ENCODE data around the gene ACTL9. TPM values are rescaled to one million over a fixed set of nuclear protein-coding genes. Genes with fewer than 3 reads are reported as not detected.

Gene ACTL9
- polyA plus RNA-seq, 1 experiment, result not detected

DNA sequence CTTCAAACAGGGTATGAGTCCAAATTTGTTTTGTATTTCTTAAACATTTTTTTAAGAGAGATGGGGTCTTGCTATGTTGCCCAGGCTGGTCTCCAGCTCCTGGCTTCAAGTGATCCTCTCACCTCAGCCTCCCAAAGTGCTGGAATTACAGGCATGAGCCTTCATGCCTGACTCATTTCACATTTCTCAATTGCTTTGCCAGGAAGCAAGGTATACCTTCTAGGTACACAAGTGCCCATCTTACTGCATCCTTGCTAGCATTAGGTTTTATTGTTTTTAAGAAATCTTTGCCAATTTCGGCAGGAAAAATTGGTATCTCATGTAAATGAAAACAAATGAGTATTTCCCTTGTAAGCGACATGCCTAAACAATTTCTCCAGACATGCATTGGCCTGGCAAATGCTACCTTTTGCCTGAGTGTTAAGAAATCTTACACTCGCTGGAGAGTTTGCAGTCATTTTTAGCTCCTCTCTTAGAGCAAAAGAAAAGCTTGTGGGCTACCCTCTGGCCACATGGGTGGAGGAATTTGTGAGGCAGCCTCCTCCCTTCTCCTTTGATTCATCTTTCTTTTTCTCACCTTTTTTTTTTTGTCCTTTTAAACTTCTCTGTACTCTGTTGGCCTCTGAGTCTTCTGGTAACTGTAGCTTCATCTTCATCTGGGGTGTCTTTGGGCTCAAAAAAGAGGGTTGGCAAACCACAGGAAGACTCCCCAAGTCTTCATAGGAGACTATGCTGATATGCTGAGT is 33.0 kb downstream of the ACTL9 start:
- POLR2A ChIA-PET, result no interaction called here
- TF ChIP-seq, protein P1, sequence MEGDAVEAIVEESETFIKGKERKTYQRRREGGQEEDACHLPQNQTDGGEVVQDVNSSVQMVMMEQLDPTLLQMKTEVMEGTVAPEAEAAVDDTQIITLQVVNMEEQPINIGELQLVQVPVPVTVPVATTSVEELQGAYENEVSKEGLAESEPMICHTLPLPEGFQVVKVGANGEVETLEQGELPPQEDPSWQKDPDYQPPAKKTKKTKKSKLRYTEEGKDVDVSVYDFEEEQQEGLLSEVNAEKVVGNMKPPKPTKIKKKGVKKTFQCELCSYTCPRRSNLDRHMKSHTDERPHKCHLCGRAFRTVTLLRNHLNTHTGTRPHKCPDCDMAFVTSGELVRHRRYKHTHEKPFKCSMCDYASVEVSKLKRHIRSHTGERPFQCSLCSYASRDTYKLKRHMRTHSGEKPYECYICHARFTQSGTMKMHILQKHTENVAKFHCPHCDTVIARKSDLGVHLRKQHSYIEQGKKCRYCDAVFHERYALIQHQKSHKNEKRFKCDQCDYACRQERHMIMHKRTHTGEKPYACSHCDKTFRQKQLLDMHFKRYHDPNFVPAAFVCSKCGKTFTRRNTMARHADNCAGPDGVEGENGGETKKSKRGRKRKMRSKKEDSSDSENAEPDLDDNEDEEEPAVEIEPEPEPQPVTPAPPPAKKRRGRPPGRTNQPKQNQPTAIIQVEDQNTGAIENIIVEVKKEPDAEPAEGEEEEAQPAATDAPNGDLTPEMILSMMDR (IDR thresholded peaks at IDR 0.05; ENCODE audit: insufficient read depth, low read depth, low read length), result no peak

DNA sequence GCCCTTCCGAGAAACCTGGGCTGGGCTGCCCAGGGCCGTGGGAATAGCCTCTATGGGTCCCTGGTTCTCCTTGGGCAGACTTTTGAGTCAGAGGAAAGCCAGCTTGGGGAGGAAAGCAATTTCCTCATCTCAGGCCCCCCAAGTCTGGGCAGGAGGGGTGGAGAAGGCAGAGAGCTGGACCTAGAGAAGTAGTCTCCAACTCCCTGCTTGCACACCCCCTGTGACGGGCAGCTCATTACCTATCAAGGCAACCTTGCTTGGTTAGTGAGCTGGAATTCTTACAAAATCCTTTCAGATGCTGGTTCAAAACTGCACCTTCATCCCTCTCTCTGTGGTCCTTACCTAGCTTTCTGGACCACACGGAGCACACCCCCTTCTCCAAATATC is 33.9 kb downstream of the ACTL9 start:
- no peak overlapping the region for H3K4me3 ChIP-seq (ENCODE audit: low read depth, low read length)
- CTCF ChIA-PET, result interaction anchor here (1.7 kb wide), 2 partner anchors 10 kb away, joined by 3 to 6 read pairs; no protein-coding TSS in a partner anchor
- no peaks in the 10 kb centered on the region for H3K27me3 ChIP-seq (ENCODE audit: control insufficient read depth, insufficient read depth, low read length)
- DNase-seq (ENCODE audit: low read depth), result no peak
- no peaks in the 10 kb centered on the region for H3K36me3 ChIP-seq (ENCODE audit: control insufficient read depth, insufficient read depth, low read length)
- POLR2A ChIA-PET, result no interaction called here
- TF ChIP-seq, protein P1 (IDR thresholded peaks at IDR 0.05; ENCODE audit: insufficient read depth, low read depth, low read length), result no peak

More for the DNA sequence above, 33.0 kb downstream of the ACTL9 start:
- Histone ChIP-seq H3K4me3 (ENCODE audit: low read depth, low read length) (no peak overlapping the region), H3K36me3 (ENCODE audit: control insufficient read depth, insufficient read depth, low read length) (no peaks in the 10 kb centered on the region), H3K27me3 (ENCODE audit: control insufficient read depth, insufficient read depth, low read length) (no peaks in the 10 kb centered on the region)
- CTCF ChIA-PET, result interaction anchor here (1.7 kb wide), 2 partner anchors 11 kb away, joined by 3 to 6 read pairs; no protein-coding TSS in a partner anchor
- DNase-seq (ENCODE audit: low read depth), result no peak

DNA sequence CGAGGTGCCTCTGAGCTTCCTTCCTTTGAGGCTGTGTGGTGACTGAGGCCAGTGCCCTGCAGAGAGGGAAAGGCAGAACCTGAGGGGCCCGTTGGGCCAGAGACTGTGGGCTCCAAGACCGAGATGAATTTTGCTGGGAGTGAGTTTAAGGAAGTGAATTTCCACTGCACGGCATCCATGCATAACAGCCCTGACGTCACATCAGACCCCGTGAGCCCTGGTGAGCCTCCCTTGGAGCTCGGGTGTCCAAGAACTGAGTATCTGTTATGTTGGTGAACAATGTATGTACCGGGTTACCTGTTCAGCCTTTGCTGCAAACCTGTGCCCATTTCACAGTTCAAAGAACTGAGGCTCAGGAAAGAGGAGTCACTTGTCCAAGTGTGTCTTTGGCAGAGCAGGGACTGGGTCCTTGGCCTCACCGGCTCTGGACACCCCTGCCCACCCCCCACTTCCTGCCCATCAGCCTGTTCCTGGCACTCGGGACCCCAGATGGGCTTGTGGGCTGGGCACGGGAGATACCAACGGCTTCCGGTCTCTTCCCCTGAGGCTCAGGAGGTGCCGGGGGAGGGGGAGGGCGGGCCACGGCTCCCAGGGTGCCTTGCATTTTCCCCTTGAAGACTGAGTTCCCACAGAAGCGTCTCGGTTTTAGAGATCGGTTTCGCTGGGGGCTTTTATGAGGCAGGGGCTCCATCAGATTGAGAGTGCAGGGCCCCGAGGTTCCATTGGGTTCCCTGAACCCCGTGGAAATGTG is 34.5 kb downstream of the ACTL9 start:
- ChIA-PET CTCF (no interaction called here), POLR2A (no interaction called here)
- TF ChIP-seq, protein P1 (IDR thresholded peaks at IDR 0.05; ENCODE audit: insufficient read depth, low read depth, low read length), result no peak
- H3K36me3 ChIP-seq (ENCODE audit: control insufficient read depth, insufficient read depth, low read length), result no peaks in the 10 kb centered on the region
- no peaks in the 10 kb centered on the region for H3K27me3 ChIP-seq (ENCODE audit: control insufficient read depth, insufficient read depth, low read length)
- no peak for DNase-seq (ENCODE audit: low read depth)
- H3K4me3 ChIP-seq (ENCODE audit: low read depth, low read length), result no peak overlapping the region

DNA sequence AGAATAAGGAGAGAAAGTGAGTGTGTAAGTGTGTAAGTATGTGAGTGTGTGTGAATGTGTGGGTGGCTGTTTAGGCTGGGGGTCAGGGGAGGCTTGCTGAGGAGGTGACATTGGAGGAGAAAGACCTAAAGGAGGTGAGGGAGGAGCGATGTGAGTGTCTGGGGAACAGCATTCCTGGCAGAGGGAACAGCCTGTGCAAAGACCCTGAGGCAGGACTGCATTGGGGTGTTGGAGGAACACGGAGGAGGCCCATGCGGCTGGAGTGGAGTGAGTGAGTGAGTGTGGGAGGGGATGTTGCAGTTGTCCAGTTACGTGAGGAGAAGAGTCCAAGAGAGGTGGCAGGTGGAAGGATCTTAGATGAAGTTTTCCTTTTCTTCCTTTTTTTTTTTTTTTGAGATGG is 36.3 kb downstream of the ACTL9 start:
- POLR2A ChIA-PET, result no interaction called here
- DNase-seq (ENCODE audit: low read depth), result no peak
- Histone ChIP-seq H3K36me3 (ENCODE audit: control insufficient read depth, insufficient read depth, low read length) (no peaks in the 10 kb centered on the region), H3K4me3 (ENCODE audit: low read depth, low read length) (no peak overlapping the region), H3K27me3 (ENCODE audit: control insufficient read depth, insufficient read depth, low read length) (no peaks in the 10 kb centered on the region)
- CTCF ChIA-PET, result no interaction called here
- TF ChIP-seq, protein P1 (IDR thresholded peaks at IDR 0.05; ENCODE audit: insufficient read depth, low read depth, low read length), result no peak

DNA sequence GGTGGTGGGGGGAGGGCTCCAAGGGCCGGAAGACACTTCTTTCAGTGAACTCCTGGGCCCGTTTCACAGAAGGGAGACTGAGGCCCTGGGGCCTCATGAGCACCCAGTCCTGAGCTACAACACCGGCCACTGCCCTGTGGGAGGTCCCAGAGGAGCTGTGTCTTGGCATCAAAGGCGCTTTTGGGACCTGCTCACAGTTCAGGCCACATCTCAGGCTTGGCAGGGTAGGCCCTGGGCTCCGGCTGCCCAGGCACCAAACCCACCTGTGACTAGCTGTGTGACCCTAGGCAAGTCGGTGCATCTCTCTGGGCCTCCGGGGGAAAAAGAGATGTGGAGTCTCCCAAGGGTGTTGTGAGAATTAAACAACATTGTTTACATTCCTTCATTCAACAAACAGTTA is 38.7 kb downstream of the ACTL9 start:
- CTCF ChIA-PET, result no interaction called here
- Histone ChIP-seq H3K4me3 (ENCODE audit: low read depth, low read length) (no peak overlapping the region), H3K27me3 (ENCODE audit: control insufficient read depth, insufficient read depth, low read length) (no peaks in the 10 kb centered on the region), H3K36me3 (ENCODE audit: control insufficient read depth, insufficient read depth, low read length) (no peaks in the 10 kb centered on the region)
- TF ChIP-seq, protein P1 (IDR thresholded peaks at IDR 0.05; ENCODE audit: insufficient read depth, low read depth, low read length), result no peak
- DNase-seq (ENCODE audit: low read depth), result no peak
- POLR2A ChIA-PET, result no interaction called here
